Stomach smooth muscle (tissue), 2 donors: ENCODE data around the gene GPRIN3.
"Not testable (repeated sequence)": the region's sequence is repeated elsewhere in the genome, so short reads cannot be mapped to it uniquely, and the experiment has no call there.

Experiments
- H3K27ac ChIP-seq: one replicate; pipeline ENCODE4 v1.7.0; 2013; ENCODE audit warnings: mild to moderate bottlenecking, low read length, inconsistent platforms
- H3K27me3 ChIP-seq, 2 donors: one replicate each; pipeline ENCODE4 v1.7.0; 2013; ENCODE audit warnings: low read length in 2 of 2; ENCODE audit not compliant: insufficient read depth in 2 of 2, control insufficient read depth in 1 of 2
- H3K36me3 ChIP-seq, 2 donors: one replicate each; pipeline ENCODE4 v1.7.0; 2013; ENCODE audit warnings: low read length in 2 of 2; ENCODE audit not compliant: control insufficient read depth in 2 of 2, insufficient read depth in 2 of 2
- H3K4me1 ChIP-seq: one replicate; pipeline ENCODE4 v1.7.0; 2013; ENCODE audit warnings: low read length; ENCODE audit not compliant: control insufficient read depth, insufficient read depth
- H3K4me3 ChIP-seq, 2 donors: one replicate each; pipeline ENCODE4 v1.7.0; 2013; ENCODE audit warnings: low read length in 2 of 2
- H3K9ac ChIP-seq, 2 donors: one replicate each; pipeline ENCODE4 v1.7.0; 2013; ENCODE audit warnings: low read length in 2 of 2, mild to moderate bottlenecking in 1 of 2
- H3K9me3 ChIP-seq, 2 donors: one replicate each; pipeline ENCODE4 v1.7.0; 2013; ENCODE audit warnings: low read length in 2 of 2; ENCODE audit not compliant: control insufficient read depth in 2 of 2
- donor health status: healthy.
- donor health status: Pancreatic carcinoma.

GPRIN3 gene

GRCh38 chr4:89257376-89257775 is 50.2 kb downstream of the GPRIN3 start:
- Histone ChIP-seq H3K27me3 (no peaks in the 10 kb centered on the region), H3K4me3 (no peak overlapping the region), H3K9ac (no peak overlapping the region), H3K4me1 (no peaks in the 10 kb centered on the region), H3K9me3 (no peaks in the 10 kb centered on the region), H3K36me3 (no peaks in the 10 kb centered on the region), H3K27ac (no peak overlapping the region)

GRCh38 chr4:89256203-89256800 is 51.3 kb downstream of the GPRIN3 start:
- Histone ChIP-seq H3K4me1 (no peaks in the 10 kb centered on the region), H3K4me3 (no peak overlapping the region), H3K27ac (no peak overlapping the region), H3K9ac (no peak overlapping the region), H3K27me3 (no peaks in the 10 kb centered on the region), H3K9me3 (no peaks in the 10 kb centered on the region), H3K36me3 (no peaks in the 10 kb centered on the region)

- Histone ChIP-seq H3K27ac (no peak overlapping the region), H3K27me3 (no peaks in the 10 kb centered on the region), H3K4me3 (no peak overlapping the region), H3K36me3 (no peaks in the 10 kb centered on the region), H3K9ac (no peak overlapping the region), H3K4me1 (no peaks in the 10 kb centered on the region), H3K9me3 (no peaks in the 10 kb centered on the region)
These were observed 52.8 kb downstream of the GPRIN3 start for GRCh38 chr4:89254847-89255246.

GRCh38 chr4:89254347-89254746 is 53.3 kb downstream of the GPRIN3 start:
- not testable (repeated sequence) for H3K4me1 ChIP-seq, H3K27ac ChIP-seq

GRCh38 chr4:89253935-89254334 is 53.7 kb downstream of the GPRIN3 start:
- no peaks in the 10 kb centered on the region for H3K9me3 ChIP-seq
- no peak overlapping the region for H3K4me3 ChIP-seq
- no peaks in the 10 kb centered on the region for H3K4me1 ChIP-seq
- no peaks in the 10 kb centered on the region for H3K36me3 ChIP-seq
- no peaks in the 10 kb centered on the region for H3K27me3 ChIP-seq
- H3K27ac ChIP-seq, result no peak overlapping the region
- no peak overlapping the region for H3K9ac ChIP-seq

More at GRCh38 chr4:89254347-89254746, 53.3 kb downstream of the GPRIN3 start:
- H3K27me3 ChIP-seq, H3K9me3 ChIP-seq, H3K9ac ChIP-seq, H3K36me3 ChIP-seq, H3K4me3 ChIP-seq: not testable (repeated sequence)

GRCh38 chr4:89253311-89253710 is 54.3 kb downstream of the GPRIN3 start:
- H3K36me3 ChIP-seq, result no peaks in the 10 kb centered on the region
- H3K9me3 ChIP-seq, result no peaks in the 10 kb centered on the region
- H3K27ac ChIP-seq, result no peak overlapping the region
- no peaks in the 10 kb centered on the region for H3K27me3 ChIP-seq
- no peaks in the 10 kb centered on the region for H3K4me1 ChIP-seq
- no peak overlapping the region for H3K4me3 ChIP-seq
- no peak overlapping the region for H3K9ac ChIP-seq

- Histone ChIP-seq H3K9ac (no peak overlapping the region), H3K27me3 (no peaks in the 10 kb centered on the region), H3K36me3 (no peaks in the 10 kb centered on the region), H3K4me1 (no peaks in the 10 kb centered on the region), H3K27ac (no peak overlapping the region), H3K4me3 (no peak overlapping the region), H3K9me3 (no peaks in the 10 kb centered on the region)
These were observed 56.2 kb downstream of the GPRIN3 start for GRCh38 chr4:89251396-89251795.

GRCh38 chr4:89249716-89250361 is 57.8 kb downstream of the GPRIN3 start:
- Histone ChIP-seq H3K27ac (no peak overlapping the region), H3K4me3 (no peak overlapping the region), H3K4me1 (no peaks in the 10 kb centered on the region), H3K27me3 (no peaks in the 10 kb centered on the region), H3K9ac (no peak overlapping the region), H3K9me3 (no peaks in the 10 kb centered on the region), H3K36me3 (no peaks in the 10 kb centered on the region)

GRCh38 chr4:89249313-89249712 is 58.3 kb downstream of the GPRIN3 start:
- Histone ChIP-seq H3K27me3 (no peaks in the 10 kb centered on the region), H3K4me3 (no peak overlapping the region), H3K9me3 (no peaks in the 10 kb centered on the region)

GRCh38 chr4:89248879-89249281 is 58.7 kb downstream of the GPRIN3 start:
- no peaks in the 10 kb centered on the region for H3K9me3 ChIP-seq
- H3K4me1 ChIP-seq, result no peaks in the 10 kb centered on the region
- H3K27ac ChIP-seq, result no peak overlapping the region
- no peaks in the 10 kb centered on the region for H3K27me3 ChIP-seq
- no peaks in the 10 kb centered on the region for H3K36me3 ChIP-seq
- H3K9ac ChIP-seq, result no peak overlapping the region
- H3K4me3 ChIP-seq, result no peak overlapping the region

More at GRCh38 chr4:89249313-89249712, 58.3 kb downstream of the GPRIN3 start:
- Histone ChIP-seq H3K9ac (no peak overlapping the region), H3K36me3 (no peaks in the 10 kb centered on the region), H3K4me1 (no peaks in the 10 kb centered on the region), H3K27ac (no peak overlapping the region)

GRCh38 chr4:89247951-89248350 is 59.6 kb downstream of the GPRIN3 start:
- Histone ChIP-seq H3K27me3 (no peaks in the 10 kb centered on the region), H3K27ac (no peak overlapping the region), H3K9me3 (no peaks in the 10 kb centered on the region), H3K9ac (no peak overlapping the region), H3K4me3 (no peak overlapping the region), H3K4me1 (no peaks in the 10 kb centered on the region), H3K36me3 (no peaks in the 10 kb centered on the region)
